HAP-1 (cell line): ENCODE measurements around the gene EIF3F.
"Not testable (repeated sequence)": the region's sequence is repeated elsewhere in the genome, so short reads cannot be mapped to it uniquely, and the experiment has no call there.

ENCODE experiments used
- DNase-seq, 2 experiments: peaks; one replicate each; pipeline ENCODE4 v3.0.0-alpha.2; 2016 to 2020; ENCODE audit warnings: low spot score in 2 of 2
- H3K27me3 ChIP-seq: fragments of 250-450 bp; sonication (Bioruptor Pico); 2 replicates; pipeline ENCODE4 v1.5.1; 2020; ENCODE audit warnings: low read depth, mild to moderate bottlenecking, moderate library complexity
- H3K36me3 ChIP-seq: fragments of 250-450 bp; sonication (Bioruptor Pico); replicated peaks from 2 replicates; pipeline ENCODE4 v1.5.1; 2020; ENCODE audit warnings: mild to moderate bottlenecking
- H3K4me1 ChIP-seq: fragments of 250-450 bp; sonication (Bioruptor Pico); 2 replicates; pipeline ENCODE4 v1.5.1; 2020; ENCODE audit warnings: mild to moderate bottlenecking
- H3K4me3 ChIP-seq: fragments of 250-450 bp; sonication (Bioruptor Pico); 2 replicates; pipeline ENCODE4 v1.5.1; 2020; ENCODE audit warnings: mild to moderate bottlenecking, moderate library complexity
- H3K9me3 ChIP-seq: fragments of 250-450 bp; sonication (Bioruptor Pico); 2 replicates; pipeline ENCODE4 v1.5.1; 2020; ENCODE audit warnings: mild to moderate bottlenecking, moderate library complexity
- in situ Hi-C: fragments of 300-500 bp; cut with MboI; formaldehyde crosslinking; loops from 3 replicates; pipeline ENCODE4 v1.14.3; 2020; ENCODE audit warnings: low sequenced_read_pairs, inconsistent platforms, mixed read lengths

The EIF3F gene

DNA sequence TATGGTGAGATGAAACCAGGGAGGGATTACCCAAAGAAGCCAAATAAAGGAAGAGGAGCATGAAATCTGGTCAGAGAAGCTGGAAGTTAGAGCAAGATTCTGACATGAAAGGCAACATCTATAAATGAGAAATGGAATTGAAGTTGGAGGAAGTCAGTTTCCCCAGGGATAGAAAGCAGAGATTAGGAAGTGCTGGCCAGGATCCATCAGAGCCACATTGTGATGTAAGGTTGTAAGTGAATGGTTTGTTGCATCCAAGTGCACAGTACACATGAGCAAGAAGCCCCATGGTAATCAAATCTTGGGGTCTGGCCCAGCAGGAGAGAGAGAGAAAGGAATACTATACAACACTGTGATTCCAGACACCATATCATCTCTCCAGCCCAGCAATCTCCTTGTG is 15.3 kb upstream of the EIF3F start:
- H3K9me3 ChIP-seq, result no peaks in the 10 kb centered on the region; the same call in 1 of the 2 replicates
- no peaks in the 10 kb centered on the region for H3K36me3 ChIP-seq
- H3K27me3 ChIP-seq, result no peaks in the 10 kb centered on the region
- in situ Hi-C loops, result no loop called here
- no peaks in the 10 kb centered on the region; the same call in none of the 2 replicates for H3K4me1 ChIP-seq
- DNase-seq, result no peak
- no peak overlapping the region for H3K4me3 ChIP-seq

DNA sequence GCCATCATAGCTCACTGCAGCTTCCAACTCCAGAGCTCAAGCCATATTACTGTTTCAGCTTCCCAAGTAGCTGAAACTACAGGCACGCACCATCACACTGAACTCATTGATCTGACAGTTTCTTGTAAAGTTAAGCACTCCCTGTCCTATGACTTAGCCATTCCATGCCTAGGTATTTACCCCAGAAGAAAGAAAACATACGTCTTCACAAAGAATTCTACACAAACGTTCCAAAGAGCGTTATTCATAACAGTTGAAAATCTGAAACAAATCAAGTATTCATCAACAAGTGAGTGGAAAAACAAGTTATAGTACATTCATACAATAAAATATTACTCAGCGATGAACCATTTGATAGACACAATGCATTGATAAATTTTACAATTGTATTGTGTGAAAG is 14.1 kb upstream of the EIF3F start:
- no peak for DNase-seq
- Histone ChIP-seq H3K4me1 (peaks cover 7% of the 10 kb centered on the region), H3K27me3 (no peaks in the 10 kb centered on the region), H3K36me3 (no peaks in the 10 kb centered on the region), H3K4me3 (no peak overlapping the region), H3K9me3 (no peaks in the 10 kb centered on the region)
- in situ Hi-C loops, result no loop called here

DNA sequence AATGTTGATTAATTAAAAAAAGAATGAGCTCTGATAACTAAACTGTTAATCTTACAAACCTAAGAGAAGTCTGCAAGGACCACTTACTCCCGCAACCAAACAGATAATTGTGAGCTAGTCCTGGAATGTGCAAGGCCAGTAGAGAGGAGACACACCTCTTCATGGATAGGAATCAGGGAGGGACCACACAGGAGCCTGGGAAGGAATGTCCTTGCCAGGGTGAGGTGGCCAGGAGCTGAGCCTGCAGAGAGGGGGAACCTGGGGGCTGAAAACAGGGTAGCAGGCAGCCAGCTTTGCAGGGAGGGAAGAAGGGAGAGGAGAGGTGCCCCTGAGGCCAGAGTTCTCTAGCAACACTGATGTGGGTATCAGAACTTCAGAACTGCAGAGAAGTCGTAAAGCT is 12.5 kb upstream of the EIF3F start:
- in situ Hi-C loops, result no loop called here
- H3K27me3 ChIP-seq, result no peaks in the 10 kb centered on the region
- no peak overlapping the region for H3K4me3 ChIP-seq
- no peaks in the 10 kb centered on the region for H3K36me3 ChIP-seq
- peaks cover 7% of the 10 kb centered on the region for H3K4me1 ChIP-seq
- no peak for DNase-seq
- H3K9me3 ChIP-seq, result no peaks in the 10 kb centered on the region

DNA sequence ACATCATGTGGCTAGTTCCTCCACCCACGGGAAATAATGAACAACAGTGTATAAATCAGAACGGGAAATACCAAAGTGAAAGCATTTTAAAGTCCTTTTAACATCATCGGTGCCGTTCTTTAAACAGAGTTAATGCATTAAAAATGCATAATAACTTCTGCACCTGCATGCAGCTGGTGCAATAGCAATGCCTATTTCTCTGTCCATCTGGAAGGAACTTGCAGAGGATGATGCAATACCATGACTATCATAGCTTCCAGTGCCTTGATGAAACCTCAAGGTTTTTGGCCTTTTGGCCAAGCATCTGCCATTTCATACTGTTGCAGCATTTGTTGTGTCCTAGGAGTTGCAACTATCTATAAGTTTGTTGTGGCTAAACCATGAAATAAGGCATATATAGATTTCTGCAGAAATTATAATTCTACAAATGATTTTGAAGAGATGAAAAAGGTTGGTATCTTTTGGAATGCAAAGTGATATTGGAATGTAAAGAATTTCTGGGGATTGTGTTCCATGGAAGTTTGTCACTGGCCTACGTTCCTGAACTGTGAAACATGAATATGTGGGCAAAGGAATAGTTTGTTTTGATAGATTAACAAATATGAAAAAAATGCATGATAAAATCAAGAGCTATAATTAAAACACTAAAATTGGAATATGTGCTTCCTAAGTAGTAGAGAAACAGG is 9.8 kb upstream of the EIF3F start:
- no peak overlapping the region for H3K4me3 ChIP-seq
- in situ Hi-C loops, result no loop called here
- no peaks in the 10 kb centered on the region for H3K27me3 ChIP-seq
- H3K9me3 ChIP-seq, result no peaks in the 10 kb centered on the region
- no peaks in the 10 kb centered on the region for H3K36me3 ChIP-seq
- DNase-seq, result no peak
- H3K4me1 ChIP-seq, result peaks cover 7% of the 10 kb centered on the region

DNA sequence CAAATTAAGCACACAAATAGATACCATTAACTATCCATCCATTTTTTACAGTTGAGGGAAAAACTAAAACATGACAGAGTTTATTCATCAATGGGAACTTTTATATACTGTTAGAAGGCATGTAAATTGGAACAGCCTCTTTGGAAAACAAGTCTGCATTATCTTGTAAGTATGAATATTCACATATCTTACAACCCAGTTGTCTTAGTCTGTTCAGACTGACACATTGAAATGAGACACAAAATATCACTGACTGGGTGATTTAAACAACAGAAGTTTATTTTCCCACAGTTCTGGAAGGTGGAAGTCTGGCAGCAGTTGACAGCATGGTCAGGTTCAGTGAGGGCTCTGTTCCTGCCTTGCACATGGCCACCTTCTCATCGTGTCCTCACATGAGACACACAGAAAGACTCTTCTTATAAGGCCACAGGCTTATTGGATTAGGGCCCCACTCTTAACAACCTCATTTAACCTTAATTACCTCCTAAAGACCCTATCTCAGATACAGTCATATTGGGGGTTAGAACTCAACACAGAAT is 5.4 kb upstream of the EIF3F start:
- no peak for DNase-seq
- no peaks in the 10 kb centered on the region for H3K9me3 ChIP-seq
- no peak overlapping the region for H3K4me3 ChIP-seq
- in situ Hi-C loops, result no loop called here
- no peaks in the 10 kb centered on the region for H3K36me3 ChIP-seq
- no peaks in the 10 kb centered on the region for H3K27me3 ChIP-seq
- peaks cover 12% of the 10 kb centered on the region for H3K4me1 ChIP-seq

DNA sequence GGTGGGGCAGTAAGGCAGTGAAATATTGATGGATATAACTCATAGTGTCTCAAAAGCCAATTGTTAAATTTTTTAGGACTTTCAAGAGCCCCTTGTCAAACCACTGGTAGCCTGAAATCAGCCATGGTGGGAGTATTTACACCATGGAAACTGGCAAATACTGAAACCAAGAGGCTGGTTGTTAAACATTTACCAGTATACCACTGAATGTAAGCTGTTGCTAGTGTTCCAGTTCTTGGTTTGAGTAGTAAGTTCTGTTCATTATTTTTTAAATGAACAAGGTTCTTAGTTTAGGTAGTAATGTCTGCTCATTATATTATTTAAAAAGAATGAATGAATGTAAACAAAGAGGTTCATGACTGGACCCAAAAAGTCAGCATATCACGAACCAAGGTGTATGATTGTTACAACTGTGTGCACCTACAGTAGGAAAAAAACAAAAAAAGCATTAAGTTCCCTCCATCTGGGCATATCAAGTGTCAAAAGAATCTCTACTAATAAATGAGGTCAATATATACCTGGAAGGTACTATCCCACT is 4.5 kb upstream of the EIF3F start:
- no peak for DNase-seq
- peaks cover 6% of the 10 kb centered on the region for H3K4me1 ChIP-seq
- peaks cover 5% of the 10 kb centered on the region; the same call in 1 of the 2 replicates for H3K36me3 ChIP-seq
- H3K4me3 ChIP-seq, result no peak overlapping the region
- in situ Hi-C loops, result no loop called here
- H3K9me3 ChIP-seq, result no peaks in the 10 kb centered on the region
- no peaks in the 10 kb centered on the region for H3K27me3 ChIP-seq

DNA sequence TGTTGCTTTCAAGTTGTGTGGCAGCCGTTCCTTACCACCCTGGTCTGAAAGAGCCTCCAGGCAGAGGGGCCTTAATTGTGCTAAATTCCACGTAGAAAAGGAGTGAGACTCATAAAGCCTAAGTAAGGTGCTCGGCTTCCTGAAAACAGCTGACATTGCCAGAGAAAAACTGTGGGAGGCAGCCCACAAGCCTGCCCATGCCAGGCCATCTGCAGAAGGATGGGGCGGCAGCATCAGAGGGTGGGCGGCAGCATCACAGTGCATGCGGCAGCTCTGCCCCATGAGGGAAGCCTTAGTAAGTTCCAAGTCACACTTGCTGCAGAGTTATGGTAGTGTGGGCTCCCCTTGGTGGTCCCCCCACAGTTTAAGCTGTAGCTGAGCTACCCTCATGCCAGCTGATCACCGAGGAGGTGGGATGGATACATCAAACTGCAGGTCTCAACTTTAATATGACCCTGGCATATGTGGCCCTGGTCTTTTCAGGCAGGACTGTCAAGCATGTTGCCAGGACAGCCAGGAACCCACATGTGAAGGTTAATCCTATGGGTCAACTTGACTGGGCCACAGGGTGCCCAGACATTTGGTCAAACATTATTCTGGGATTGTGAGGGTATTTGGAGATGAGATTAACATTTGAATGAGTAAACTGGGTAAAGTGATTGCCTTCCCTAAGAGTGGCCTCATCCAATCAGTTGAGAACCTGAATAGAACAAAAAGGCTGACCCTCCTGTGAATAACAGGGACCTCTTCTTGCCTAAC is 3.1 kb upstream of the EIF3F start:
- Histone ChIP-seq H3K4me3 (no peak overlapping the region), H3K4me1 (peaks cover 14% of the 10 kb centered on the region), H3K36me3 (peaks cover 13% of the 10 kb centered on the region), H3K9me3 (no peaks in the 10 kb centered on the region), H3K27me3 (no peaks in the 10 kb centered on the region)
- in situ Hi-C loops, result no loop called here
- DNase-seq, result no peak

DNA sequence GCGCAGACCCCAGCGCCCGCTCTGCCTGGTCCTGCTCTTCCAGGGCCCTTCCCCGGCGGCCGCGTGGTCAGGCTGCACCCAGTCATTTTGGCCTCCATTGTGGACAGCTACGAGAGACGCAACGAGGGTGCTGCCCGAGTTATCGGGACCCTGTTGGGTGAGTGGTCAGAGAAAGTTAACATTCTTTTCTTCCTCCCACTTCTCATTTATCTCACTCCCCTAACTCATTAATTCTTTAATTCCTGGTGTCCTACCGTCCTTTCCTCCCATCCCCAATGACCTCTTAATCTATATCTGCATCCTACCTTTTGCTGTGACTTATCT is 385 bp downstream of the EIF3F start:
- Histone ChIP-seq H3K4me3 (peak overlapping the region; percentile 86), H3K4me1 (peaks cover 14% of the 10 kb centered on the region), H3K36me3 (peaks cover 33% of the 10 kb centered on the region)
- in situ Hi-C loops, DNase-seq, H3K27me3 ChIP-seq, H3K9me3 ChIP-seq: not testable (repeated sequence)

DNA sequence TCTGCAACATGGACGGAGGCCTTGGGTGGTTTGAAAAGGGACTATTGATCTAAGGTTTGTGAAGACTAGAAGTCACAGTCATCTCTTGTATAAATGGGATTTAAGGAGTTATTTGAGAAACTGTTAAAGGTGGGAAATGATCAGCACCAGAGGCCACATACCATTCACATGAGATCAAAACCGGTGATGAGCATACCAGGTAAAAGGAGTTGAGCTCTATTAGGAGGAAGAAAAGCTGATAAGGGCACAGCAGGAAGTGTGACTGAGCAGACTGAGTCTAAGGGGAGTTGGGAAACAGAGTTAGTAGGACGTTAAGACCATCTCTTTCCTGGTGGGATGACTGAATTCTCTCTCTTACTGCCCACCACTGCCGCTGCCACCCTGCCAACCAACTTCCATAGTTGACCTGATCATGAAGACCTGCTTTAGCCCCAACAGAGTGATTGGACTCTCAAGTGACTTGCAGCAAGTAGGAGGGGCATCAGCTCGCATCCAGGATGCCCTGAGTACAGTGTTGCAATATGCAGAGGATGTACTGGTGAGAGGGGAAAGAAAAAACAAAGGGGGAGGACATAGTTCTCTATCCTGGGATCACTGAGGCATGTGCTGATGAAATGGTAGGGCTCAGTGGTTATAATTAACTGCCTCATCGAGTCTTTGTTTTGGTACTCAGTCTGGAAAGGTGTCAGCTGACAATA is 7.6 kb downstream of the EIF3F start:
- H3K4me3 ChIP-seq, result no peak overlapping the region
- no peaks in the 10 kb centered on the region for H3K4me1 ChIP-seq
- in situ Hi-C loops, result no loop called here
- H3K36me3 ChIP-seq, result peaks cover 78% of the 10 kb centered on the region
- no peak for DNase-seq
- H3K9me3 ChIP-seq, result no peaks in the 10 kb centered on the region
- H3K27me3 ChIP-seq, result no peaks in the 10 kb centered on the region

DNA sequence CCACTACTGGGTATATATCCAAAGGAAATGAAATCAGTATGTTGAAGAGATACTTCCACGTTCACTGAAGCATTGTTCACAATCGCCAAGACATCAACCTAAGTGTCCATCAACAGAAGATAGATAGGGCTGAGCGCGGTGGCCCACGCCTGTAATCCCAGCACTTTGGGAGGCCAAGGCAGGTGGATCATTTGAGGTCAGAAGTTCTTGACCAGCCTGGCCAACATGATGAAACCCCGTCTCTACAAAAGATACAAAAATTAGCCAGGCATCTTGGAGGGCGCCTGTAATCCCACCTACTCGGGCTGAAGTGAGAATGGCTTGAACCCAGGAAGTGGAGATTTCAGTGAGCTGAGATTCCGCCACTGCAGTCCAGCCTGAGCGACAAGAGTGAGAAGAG is 12.7 kb downstream of the EIF3F start:
- no peaks in the 10 kb centered on the region for H3K9me3 ChIP-seq
- in situ Hi-C loops, result no loop called here
- H3K27me3 ChIP-seq, result no peaks in the 10 kb centered on the region
- no peak overlapping the region for H3K4me3 ChIP-seq
- peaks cover 40% of the 10 kb centered on the region for H3K36me3 ChIP-seq
- DNase-seq, result no peak
- H3K4me1 ChIP-seq, result no peaks in the 10 kb centered on the region

DNA sequence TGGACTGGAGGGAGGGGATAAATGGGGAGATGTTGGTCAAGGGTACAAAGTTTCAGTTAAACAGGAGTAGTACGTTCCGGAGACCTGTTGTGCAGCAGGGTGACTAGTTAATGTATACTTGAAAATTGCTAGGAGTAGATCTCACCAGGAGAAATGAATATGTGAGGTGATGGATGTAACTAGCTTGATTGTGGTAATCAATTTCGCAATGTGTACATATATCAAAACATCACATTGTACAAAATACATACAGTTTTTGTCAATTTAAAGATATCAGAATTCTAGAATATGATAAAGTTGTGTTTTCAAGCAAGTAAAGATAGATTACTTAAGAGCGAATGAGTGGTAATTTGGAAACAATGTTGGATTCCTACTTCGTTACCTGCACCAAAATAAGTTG is 13.3 kb downstream of the EIF3F start:
- peaks cover 34% of the 10 kb centered on the region for H3K36me3 ChIP-seq
- no peaks in the 10 kb centered on the region for H3K27me3 ChIP-seq
- no peak for DNase-seq
- H3K9me3 ChIP-seq, result no peaks in the 10 kb centered on the region
- in situ Hi-C loops, result no loop called here
- no peaks in the 10 kb centered on the region for H3K4me1 ChIP-seq
- H3K4me3 ChIP-seq, result no peak overlapping the region

DNA sequence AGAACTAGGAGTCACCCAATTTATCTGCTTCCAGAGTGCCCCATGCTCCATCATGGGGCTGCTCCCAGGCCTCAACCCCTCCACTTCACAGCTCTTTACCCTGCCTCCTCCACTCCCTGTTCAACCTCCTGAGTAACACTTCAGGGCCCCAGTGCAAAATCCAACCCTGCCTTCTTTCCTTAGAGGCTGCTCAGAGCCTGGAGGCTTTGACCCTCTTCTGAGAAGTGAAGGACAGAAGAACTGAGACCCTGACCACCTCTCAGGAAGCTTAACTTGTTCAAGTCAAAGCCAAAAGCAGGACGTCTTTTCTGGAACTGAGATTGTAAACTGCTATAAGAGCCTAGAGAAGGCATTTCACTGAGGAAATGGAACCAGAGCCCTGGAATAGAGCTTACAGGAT is 15.5 kb downstream of the EIF3F start:
- Histone ChIP-seq H3K4me1 (no peaks in the 10 kb centered on the region), H3K27me3 (no peaks in the 10 kb centered on the region), H3K36me3 (peaks cover 12% of the 10 kb centered on the region), H3K9me3 (no peaks in the 10 kb centered on the region), H3K4me3 (no peak overlapping the region)
- DNase-seq, result no peak
- in situ Hi-C loops, result no loop called here

DNA sequence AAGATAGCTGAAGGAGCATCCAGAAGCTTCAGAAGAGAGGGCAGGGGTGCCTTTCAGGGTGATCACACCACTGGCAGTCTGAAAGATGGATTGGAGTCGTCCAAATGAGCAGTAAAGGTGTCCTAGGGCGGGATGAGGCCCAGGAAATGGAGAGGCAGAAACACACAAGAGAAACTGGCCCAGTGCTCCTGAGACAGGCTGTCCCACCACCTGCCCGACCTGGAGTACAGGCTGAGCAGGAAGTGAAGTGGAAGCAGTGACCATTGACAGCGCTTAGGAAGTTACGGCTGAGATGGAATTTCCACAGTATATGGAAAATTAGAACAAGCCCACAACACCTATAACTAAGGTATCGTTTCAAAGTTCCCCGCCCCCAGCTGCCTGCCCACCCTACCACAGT is 16.1 kb downstream of the EIF3F start:
- no peak overlapping the region for H3K4me3 ChIP-seq
- H3K9me3 ChIP-seq, result no peaks in the 10 kb centered on the region
- in situ Hi-C loops, result no loop called here
- H3K4me1 ChIP-seq, result no peaks in the 10 kb centered on the region
- DNase-seq, result no peak
- peaks cover 7% of the 10 kb centered on the region for H3K36me3 ChIP-seq
- H3K27me3 ChIP-seq, result no peaks in the 10 kb centered on the region

DNA sequence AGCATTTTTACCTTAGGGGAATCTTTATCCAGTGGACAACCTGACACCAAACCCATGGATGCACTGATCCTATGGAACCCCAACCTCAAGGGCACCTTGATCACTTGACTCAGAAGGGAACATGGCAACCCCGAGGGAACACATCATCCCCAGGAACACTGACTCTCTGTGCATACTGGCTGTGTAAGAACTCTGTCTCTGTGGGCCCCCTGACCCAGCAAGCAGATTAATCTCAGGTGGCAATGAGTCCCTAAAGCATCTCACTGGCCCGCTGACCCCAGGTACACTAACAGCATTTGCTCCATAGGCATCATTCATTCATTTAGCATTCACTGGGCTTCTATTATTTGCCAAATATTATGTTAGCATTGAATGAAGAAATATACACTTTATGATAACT is 16.9 kb downstream of the EIF3F start:
- H3K27me3 ChIP-seq, result no peaks in the 10 kb centered on the region
- DNase-seq, result no peak
- H3K36me3 ChIP-seq, result peaks cover 5% of the 10 kb centered on the region
- H3K4me1 ChIP-seq, result no peaks in the 10 kb centered on the region
- in situ Hi-C loops, result no loop called here
- H3K9me3 ChIP-seq, result no peaks in the 10 kb centered on the region
- no peak overlapping the region for H3K4me3 ChIP-seq
